IPS DF 19.7 (cell line): ENCODE results near the gene RTTN.

Experiments used
- DNase-seq: peaks from one replicate; pipeline ENCODE4 v3.0.0-alpha.2; 2013; ENCODE audit warnings: low read depth, low spot score

The RTTN gene

DNA sequence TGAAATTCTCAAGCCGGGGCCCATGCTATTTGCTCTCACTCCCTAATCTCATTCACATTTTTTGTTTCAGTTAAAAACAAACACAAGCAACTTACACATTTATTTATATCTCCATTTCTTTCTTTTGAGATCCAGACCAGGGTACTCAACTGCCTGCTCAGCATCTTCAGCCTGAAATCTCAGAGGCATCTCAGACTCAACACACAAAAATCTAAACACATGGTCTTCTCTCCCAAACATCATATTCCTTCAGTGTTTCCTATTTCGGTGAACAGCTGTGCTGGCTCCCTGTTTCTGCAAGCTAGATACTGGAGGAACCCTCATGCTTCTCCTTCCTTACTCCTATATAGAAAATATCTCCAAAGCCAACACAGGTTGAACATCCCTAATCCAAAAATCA is 11.3 kb upstream of the RTTN start:
- DNase-seq: no peak

DNA sequence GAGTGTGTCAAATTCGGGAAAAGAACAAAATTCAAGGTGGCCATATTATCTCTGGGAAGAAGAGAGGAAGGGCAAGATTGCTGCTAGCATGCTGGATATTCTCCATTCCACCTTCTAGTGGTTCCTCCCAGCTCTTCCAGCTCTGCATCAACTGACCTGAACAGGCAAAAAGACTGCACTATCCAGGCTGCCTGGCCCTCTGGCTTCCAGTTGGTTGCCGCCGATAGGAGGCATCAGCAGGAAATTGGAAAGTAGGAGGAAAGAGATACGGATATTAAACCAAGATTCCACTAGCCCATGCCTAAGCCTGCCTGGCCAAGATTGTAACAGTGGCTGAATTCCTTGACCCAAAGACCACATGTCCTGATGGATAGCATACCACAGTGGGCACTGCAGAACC is 1.7 kb upstream of the RTTN start:
- no peak for DNase-seq

GRCh38 chr18:70200286-70200685 is 5.2 kb downstream of the RTTN start:
- no peak for DNase-seq

DNA sequence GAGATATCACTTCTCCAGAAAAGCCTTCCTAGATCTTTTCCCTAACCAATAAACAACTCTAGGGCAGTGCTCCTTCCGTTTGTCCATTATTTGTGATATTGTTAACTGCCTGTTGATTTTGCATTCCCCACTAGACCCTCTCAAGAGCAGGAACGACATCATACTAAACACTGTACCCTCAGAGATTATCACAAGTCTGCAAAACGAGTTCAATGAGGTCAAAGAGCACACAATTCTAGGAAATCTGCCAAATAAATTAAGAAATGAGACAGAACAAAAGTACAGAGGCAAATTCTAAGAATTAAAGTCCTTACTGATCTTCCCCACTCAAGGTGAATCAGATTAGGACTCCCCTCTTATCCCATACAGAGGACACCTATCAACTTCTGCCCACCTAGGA is 7.6 kb downstream of the RTTN start:
- no peak for DNase-seq

GRCh38 chr18:70197026-70197425 is 8.5 kb downstream of the RTTN start:
- DNase-seq: no peak

DNA sequence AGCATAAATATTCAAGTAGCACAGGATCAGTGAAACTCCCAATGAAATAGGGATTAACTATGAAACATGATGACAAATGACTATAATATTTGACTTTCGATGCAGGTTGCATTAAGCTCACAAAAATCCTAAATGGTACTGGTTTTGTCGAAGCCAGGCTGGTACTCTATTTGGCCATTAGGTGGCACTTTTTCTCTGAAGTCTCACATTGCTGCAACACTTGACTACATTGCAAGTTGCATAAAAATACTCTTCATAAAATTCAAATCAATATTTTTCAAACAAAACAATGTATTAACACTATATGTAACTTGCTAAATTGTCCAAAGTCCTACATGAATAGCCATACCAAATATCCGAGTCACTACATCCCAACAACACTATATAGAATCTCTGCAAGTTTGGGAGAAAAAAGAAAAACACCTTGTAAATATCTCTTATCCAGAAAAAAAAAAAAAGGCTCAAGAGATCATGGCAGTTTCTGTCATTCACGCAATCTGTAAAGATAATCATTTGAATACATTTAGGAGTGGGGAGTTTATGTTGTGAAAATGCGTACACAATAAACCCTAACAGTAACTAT is 9.5 kb downstream of the RTTN start:
- no peak for DNase-seq

- no peak for DNase-seq
These were observed 10.4 kb downstream of the RTTN start for GRCh38 chr18:70195014-70195614.

DNA sequence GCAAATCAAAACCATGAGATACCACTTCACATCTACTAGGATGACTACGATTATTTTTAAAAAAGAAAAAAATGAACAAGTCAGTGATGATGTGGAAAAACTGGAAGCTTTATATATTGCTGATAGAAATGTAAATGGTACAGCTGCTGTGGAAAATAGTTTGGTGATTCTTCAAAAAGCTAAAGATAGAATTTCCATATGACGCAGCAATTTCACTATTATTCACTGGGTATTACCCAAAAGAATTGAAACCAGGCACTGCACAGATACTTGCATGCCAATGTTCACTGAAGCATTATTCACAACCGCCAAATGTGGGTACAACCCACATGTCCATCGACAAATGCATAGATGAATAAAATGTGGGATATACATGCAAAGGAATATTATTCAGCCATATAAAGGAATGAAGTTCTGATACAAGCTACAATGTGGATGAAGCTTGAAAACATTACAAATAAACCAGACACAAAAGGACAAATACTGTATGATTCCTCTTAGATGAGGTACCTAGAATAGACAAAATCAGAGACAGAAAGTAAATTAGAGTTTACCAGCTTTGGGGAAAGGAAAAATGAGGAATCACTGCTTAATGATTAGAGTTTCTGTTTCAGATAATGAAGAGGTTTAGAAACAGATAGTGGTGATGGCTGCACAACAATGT is 11.1 kb downstream of the RTTN start:
- DNase-seq: no peak

DNA sequence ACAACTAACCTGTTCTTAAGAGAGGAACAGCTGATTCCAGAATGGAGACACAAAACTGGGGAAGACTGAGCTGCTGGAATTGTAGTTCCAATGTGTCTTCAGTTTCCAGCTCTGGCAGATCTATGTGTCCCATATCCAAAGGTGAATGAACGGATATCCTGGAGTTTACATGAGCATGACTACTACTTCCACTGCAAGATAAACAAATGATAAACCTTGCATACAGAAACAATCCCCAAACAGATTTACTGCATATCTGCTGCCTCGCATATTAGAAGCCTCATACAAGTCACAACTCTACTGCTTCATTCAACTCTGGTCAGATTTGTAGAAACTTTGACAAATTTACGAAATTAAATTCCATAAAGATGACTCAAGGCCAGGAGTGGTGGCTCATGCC is 15.0 kb downstream of the RTTN start:
- no peak for DNase-seq

- no peak for DNase-seq
These were observed 17.4 kb downstream of the RTTN start for GRCh38 chr18:70188113-70188512.

DNA sequence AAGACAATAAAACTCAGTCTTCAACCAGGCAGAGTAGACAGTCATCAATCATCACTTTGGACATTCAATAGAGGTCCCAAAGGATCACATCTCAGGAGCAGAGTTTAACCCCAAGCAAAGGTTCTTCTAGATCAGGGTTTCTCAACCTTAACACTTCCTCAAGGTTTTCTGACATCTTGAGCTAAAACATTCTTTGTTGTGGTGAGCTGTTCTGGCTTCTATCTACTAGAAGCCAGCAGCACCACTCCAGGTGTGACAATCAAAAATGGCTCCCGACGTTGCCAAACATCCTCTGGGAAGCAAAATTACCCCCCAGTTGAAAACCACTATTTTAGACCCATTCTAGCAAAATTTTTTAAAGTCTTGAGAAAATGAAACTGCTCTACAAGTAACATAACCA is 22.0 kb downstream of the RTTN start:
- no peak for DNase-seq

GRCh38 chr18:70182548-70182947 is 22.9 kb downstream of the RTTN start:
- DNase-seq: no peak

DNA sequence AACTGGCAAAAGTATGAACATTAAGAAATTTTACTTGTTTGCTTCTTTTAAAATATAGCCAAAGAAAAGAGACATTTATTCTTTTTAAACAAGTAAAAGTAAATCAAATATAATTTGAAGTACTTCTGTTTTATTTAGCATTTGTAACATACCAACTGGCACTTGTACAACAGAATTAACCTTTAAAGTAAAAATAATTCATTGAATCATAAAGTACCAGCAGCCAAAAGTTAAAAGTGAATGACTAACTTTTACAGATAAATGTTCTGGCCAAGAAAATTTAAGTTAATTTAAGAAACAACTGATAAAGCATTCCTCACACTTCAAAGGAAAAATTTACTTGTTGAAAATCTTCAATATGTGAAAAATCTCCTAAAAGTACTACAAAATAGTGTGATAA is 23.8 kb downstream of the RTTN start:
- DNase-seq: no peak

DNA sequence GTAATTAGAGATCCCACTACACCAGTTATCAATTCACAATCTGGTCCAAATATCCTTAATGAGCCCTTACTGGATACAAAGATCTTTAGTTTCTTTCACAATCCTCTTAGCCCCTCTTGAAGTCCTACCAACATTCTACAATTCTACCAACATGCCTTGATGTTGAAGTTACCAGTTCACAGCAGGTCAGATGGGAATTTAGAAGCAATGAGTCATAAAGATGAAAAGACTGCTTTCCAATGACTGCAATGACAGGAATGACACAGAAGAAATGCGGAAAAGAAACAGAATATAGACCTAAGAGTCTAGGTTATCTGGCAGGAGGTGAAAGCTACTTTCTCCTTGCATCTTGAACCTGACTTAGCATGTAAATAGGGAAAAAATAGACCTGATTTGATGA is 24.5 kb downstream of the RTTN start:
- no peak for DNase-seq

- DNase-seq: no peak
These were observed 28.9 kb downstream of the RTTN start for GRCh38 chr18:70176537-70176936.

GRCh38 chr18:70175216-70175615 is 30.3 kb downstream of the RTTN start:
- no peak for DNase-seq

DNA sequence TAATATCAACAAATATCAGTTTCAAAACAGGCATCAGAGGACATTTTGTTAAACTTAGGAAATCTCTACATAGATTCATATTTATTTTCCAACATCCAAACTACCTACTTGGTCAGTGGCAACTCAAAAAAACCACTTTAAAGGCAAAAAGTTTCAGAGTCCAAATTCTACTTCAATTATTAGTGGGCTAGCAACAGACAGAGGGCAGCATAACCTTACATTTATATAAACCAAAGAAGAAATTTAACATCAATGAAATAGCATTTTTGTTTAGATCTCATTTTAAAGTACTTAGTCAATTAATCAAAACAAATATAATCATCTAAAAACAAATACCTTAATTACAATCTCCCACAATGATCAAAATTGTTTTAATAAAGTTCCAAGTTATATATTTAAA is 33.3 kb downstream of the RTTN start:
- no peak for DNase-seq

DNA sequence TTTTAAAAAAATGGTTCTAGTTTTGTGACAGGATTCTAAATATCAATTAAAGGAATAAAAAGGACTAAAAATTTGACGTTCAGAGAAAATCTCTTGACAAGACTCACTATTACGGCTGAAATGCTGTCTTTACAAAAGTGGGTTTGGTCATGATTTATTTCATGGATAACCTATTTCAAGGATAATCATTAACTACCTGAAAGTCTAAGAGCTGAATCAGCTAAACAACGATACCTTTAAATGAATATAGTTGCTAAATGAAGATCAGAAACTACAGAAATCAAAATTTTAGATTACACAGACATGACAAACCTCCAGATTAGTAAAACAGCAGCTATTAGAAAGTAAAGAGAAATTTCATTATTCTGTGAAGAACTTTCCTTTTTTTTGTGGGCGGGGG is 35.7 kb downstream of the RTTN start:
- no peak for DNase-seq

- no peak for DNase-seq
These were observed 38.8 kb downstream of the RTTN start for GRCh38 chr18:70166668-70167067.

DNA sequence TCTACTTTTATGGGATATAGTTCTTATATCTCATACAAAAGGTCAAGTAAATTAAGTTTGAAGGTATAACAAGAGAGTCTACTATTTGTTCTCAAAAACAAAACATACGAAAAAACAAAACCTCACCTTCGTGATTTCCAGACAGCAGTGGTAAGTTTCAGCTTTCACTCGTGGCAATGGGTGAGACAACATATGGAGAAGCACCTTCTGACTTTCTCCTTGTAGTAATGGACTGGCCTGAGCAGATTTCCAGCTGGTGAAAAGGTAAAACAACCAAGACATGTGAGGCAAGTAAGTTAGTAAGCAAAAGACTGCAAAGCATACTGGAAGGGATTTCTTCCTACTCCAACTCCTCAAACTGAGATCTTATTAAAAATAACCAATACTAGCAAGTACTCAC is 39.6 kb downstream of the RTTN start:
- DNase-seq: no peak

DNA sequence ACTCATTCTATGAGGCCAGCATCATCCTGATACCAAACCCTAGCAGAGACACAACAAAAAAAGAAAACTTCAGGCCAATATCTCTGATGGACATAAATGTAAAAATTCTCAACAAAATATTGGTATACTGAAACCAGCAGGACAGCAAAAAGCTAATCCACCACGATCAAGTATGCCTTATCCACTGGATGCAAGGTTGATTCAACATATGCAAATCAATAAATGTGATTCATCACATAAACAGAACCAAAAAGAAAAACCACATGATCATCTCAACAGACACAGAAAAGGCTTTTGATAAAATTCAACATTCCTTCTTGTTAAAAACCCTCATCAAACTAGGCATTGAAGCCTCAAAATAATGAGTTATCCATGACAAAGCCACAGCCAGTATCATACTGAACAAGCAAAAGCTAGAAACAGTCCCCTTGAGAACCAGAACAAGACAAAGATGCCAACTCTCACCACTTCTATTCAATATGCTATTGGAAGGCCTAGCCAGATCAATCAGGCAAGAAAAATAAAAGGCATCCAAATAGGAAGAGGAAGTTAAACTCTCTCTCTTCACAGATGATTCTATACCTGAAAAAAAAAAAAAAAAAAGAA is 45.3 kb downstream of the RTTN start:
- DNase-seq: no peak

- DNase-seq: no peak
These were observed 46.3 kb downstream of the RTTN start for GRCh38 chr18:70158992-70159717.
